ENCODE measurements around the gene MEGF9.

The MEGF9 gene

DNA sequence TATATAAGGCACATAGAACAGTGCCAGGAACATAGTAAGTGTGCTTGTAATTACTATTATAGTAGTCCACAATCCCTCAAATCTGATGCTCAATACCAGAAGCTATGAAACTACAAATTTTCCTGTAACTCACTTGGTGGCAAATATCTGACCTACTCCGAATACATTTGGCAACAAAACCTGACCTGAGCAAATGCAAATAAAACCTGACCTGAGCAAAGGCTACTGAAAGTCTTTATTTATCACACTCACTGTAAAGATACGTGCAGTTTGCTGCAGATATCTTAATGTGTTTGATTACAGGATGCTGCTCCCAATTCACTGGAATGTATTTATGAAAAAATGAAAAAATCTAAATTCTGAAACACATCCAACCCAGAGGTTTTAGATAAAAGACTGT, 7.1 kb downstream of the MEGF9 start:
- no peak for TF ChIP-seq CTCF (IDR thresholded peaks at IDR 0.05; ENCODE audit: borderline replicate concordance, insufficient read depth, low read depth, low read length)
- no peak overlapping the region for H3K4me3 ChIP-seq (ENCODE audit: low read depth, low read length)

DNA sequence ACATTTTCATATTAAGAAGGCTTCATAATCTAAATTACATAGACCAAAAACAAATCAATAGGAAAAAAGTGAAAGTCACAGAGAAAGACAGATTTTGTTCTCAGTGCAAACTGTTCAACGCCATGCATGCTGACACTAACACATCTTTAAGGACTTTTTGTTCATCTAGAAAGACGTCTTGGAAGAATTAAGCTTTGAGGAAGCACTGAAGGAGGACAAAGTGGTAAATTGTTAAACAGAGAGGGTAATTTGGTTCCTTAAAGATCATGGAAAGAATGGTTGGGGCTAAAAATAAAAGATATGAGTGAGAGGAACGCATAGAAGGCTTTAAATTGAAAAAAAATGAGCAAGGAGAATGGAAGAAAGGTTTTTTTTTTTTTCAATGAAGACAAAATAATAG, 9.1 kb downstream of the MEGF9 start:
- TF ChIP-seq CTCF (IDR thresholded peaks at IDR 0.05; ENCODE audit: borderline replicate concordance, insufficient read depth, low read depth, low read length), result no peak
- H3K4me3 ChIP-seq (ENCODE audit: low read depth, low read length), result no peak overlapping the region

- H3K4me3 ChIP-seq (ENCODE audit: low read depth, low read length), result no peak overlapping the region
- TF ChIP-seq CTCF (IDR thresholded peaks at IDR 0.05; ENCODE audit: borderline replicate concordance, insufficient read depth, low read depth, low read length), result no peak
Observed at GRCh38 chr9:120702075-120702474, 12.2 kb downstream of the MEGF9 start.

GRCh38 chr9:120701248-120701647, 13.0 kb downstream of the MEGF9 start:
- no peak for TF ChIP-seq CTCF (IDR thresholded peaks at IDR 0.05; ENCODE audit: borderline replicate concordance, insufficient read depth, low read depth, low read length)
- no peak overlapping the region for H3K4me3 ChIP-seq (ENCODE audit: low read depth, low read length)

GRCh38 chr9:120698766-120699165, 15.5 kb downstream of the MEGF9 start:
- TF ChIP-seq CTCF (IDR thresholded peaks at IDR 0.05; ENCODE audit: borderline replicate concordance, insufficient read depth, low read depth, low read length), result no peak
- no peak overlapping the region for H3K4me3 ChIP-seq (ENCODE audit: low read depth, low read length)

DNA sequence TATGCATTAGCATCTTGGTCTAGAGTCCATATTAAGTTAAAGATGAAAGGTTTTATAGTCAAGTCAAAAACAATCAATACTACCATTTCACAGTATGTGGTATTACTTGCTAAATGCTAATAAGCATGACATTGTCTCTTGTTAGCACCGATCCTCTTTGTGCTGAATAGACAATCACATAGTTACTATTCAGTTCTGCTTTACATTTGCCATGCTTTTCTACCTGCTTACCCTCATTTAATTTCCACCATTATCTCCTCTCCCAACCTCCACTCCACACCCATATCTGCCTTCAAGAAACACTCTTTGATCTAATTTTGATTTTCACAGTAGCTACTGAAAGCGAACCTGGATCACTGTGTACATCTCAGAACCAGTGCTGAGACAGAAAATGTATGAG, 16.8 kb downstream of the MEGF9 start:
- no peak for TF ChIP-seq CTCF (IDR thresholded peaks at IDR 0.05; ENCODE audit: borderline replicate concordance, insufficient read depth, low read depth, low read length)
- no peak overlapping the region for H3K4me3 ChIP-seq (ENCODE audit: low read depth, low read length)

DNA sequence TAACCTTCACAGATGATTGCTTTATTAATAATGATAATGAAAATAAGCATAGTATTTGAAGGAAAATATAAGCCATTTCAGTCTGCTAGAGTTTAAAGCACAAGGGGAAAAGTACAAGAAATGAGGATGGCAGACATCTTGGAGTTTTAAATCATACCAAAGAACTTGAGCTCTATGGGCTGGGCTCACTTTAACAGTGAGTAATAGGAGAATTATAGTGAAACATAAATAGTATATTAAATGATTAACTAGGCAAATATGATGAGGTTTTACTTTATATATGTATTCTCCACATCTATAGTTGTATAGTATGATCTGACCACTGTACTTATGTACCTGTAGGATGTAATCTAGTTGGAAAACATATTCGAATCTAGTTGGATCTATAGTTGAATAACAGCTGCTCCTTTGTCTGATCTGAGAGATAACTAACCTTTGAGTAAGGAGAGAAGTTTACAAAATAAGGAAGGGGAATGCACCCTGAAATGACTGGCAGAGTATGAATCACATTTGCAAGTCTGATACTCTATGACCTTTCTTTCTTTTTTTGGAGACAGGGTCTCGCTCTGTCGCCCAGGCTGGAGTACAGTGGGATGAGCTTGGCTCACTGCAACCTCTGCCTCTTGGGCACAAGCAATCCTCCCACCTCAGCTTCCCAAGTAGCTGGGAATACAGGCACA, 17.6 kb downstream of the MEGF9 start:
- no peak overlapping the region for H3K4me3 ChIP-seq (ENCODE audit: low read depth, low read length)
- TF ChIP-seq CTCF (IDR thresholded peaks at IDR 0.05; ENCODE audit: borderline replicate concordance, insufficient read depth, low read depth, low read length), result no peak

Measured in GM12875 (cell line).